Tibial artery (tissue), 4 donors: ENCODE measurements around the gene SOBP.
A peak's percentile ranks its signal among the peaks of the same experiment; 100 is the strongest.
"Not testable (repeated sequence)": the region's sequence is repeated elsewhere in the genome, so short reads cannot be mapped to it uniquely, and the experiment has no call there.

ENCODE experiments used
- DNase-seq, 2 donors: peaks; one replicate each; pipeline ENCODE4 v3.0.0-alpha.2; 2019
- H3K27ac ChIP-seq, 2 donors: fragments of 200-600 bp; sonication (generic) in 1 of 2; 1 replicate in 1 of 2; 2 replicates in 1 of 2; pipeline ENCODE4 v1.5.1; 2018 to 2019; ENCODE audit warnings: mild to moderate bottlenecking in 1 of 2
- H3K27me3 ChIP-seq, 2 donors: fragments of 200-600 bp; sonication (generic) in 1 of 2; one replicate each; pipeline versions ENCODE4 v1.5.1 to v1.6.0; 2016 to 2019
- H3K36me3 ChIP-seq, 3 donors: fragments of 200-600 bp; sonication (generic) in 2 of 3; one replicate each; pipeline ENCODE4 v1.5.1; 2016 to 2019; ENCODE audit warnings: mild to moderate bottlenecking in 2 of 3
- H3K4me1 ChIP-seq, 4 donors: fragments of 200-600 bp; sonication (generic) in 2 of 4; 1 replicate in 3 of 4; 2 replicates in 1 of 4; pipeline ENCODE4 v1.5.1; 2016 to 2019
- H3K4me3 ChIP-seq, 2 donors: fragments of 200-600 bp; sonication (generic) in 1 of 2; 1 replicate in 1 of 2; 2 replicates in 1 of 2; pipeline ENCODE4 v1.5.1; 2018 to 2019; ENCODE audit warnings: mild to moderate bottlenecking in 2 of 2
- H3K9me3 ChIP-seq, 3 donors: fragments of 200-600 bp; sonication (generic) in 1 of 3; one replicate each; pipeline ENCODE4 v1.5.1; 2016 to 2019
- intact Hi-C: fragments of 100-400 bp; cut with DNase I; formaldehyde crosslinking; loops from one replicate; pipeline ENCODE4 v1.15.0; 2023; ENCODE audit warnings: low total_unique reads
- TF ChIP-seq, protein P1 (sequence below), 2 experiments: fragments of 200-600 bp in 1 of 2; fragments of 450-650 bp in 1 of 2; IDR thresholded peaks; one replicate each; pipeline ENCODE4 v1.5.1; 2017 to 2019; ENCODE audit warnings: antibody characterized with exemption in 2 of 2, mild to moderate bottlenecking in 1 of 2, moderate library complexity in 1 of 2

SOBP gene

DNA sequence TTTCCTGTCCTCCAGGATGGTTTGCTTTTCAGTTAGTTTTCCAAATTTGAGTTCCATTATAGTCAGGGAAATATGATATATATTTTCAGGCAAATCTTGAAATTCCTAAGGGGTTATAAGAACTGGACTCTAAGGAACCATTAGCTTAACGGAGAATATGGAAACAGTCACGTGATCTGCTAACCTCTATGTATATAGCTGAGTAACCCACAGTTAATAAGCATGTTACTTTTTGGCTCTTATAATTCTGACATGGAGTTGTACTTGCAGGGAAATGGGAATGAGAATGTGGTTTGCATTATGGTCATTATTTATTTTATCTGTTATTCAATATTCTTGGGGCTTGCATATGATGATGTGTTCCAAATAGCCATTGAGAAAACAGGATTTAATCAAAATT lies 23.3 kb downstream of the SOBP start:
- Histone ChIP-seq H3K27me3 (no peaks in the 10 kb centered on the region), H3K9me3 (peaks cover 0 to 10% (median 0%) of the 10 kb centered on the region in 3 donors), H3K36me3 (peaks cover 0 to 12% (median 12%) of the 10 kb centered on the region in 3 donors), H3K4me1 (peaks cover 0 to 35% (median 13%) of the 10 kb centered on the region in 4 donors), H3K4me3 (no peak overlapping the region), H3K27ac (peak overlapping the region in 1 of 2 donors; percentile 64)
- intact Hi-C loops = no loop called here
- TF ChIP-seq, protein P1, sequence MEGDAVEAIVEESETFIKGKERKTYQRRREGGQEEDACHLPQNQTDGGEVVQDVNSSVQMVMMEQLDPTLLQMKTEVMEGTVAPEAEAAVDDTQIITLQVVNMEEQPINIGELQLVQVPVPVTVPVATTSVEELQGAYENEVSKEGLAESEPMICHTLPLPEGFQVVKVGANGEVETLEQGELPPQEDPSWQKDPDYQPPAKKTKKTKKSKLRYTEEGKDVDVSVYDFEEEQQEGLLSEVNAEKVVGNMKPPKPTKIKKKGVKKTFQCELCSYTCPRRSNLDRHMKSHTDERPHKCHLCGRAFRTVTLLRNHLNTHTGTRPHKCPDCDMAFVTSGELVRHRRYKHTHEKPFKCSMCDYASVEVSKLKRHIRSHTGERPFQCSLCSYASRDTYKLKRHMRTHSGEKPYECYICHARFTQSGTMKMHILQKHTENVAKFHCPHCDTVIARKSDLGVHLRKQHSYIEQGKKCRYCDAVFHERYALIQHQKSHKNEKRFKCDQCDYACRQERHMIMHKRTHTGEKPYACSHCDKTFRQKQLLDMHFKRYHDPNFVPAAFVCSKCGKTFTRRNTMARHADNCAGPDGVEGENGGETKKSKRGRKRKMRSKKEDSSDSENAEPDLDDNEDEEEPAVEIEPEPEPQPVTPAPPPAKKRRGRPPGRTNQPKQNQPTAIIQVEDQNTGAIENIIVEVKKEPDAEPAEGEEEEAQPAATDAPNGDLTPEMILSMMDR (IDR thresholded peaks at IDR 0.05) = no peak
- no peak for DNase-seq

DNA sequence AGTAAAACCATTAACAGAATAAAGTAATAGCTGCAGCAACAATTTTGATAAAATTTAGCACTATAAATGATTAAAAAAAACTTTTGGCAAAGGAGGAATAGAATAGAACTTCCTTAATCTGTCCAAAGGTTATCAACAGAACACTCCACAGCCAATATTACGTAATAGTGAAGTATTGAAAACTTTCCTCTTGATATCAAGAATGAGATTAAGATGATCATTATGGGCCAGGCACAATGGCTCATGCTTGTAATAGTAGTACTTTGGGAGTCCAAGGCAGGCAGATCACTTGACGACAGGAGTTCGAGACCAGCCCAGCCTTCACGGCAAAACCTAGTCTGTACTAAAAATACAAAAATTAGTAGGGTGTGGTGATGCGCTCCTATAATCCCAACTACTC lies 26.0 kb downstream of the SOBP start:
- no peaks in the 10 kb centered on the region for H3K27me3 ChIP-seq
- TF ChIP-seq, protein P1 (IDR thresholded peaks at IDR 0.05) = no peak
- no peak overlapping the region for H3K27ac ChIP-seq
- no peak overlapping the region for H3K4me3 ChIP-seq
- H3K36me3 ChIP-seq = peaks cover 0 to 12% (median 12%) of the 10 kb centered on the region in 3 donors
- DNase-seq = no peak
- H3K9me3 ChIP-seq = peaks cover 0 to 10% (median 0%) of the 10 kb centered on the region in 3 donors
- intact Hi-C loops = no loop called here
- H3K4me1 ChIP-seq = peaks cover 0 to 19% (median 6%) of the 10 kb centered on the region in 4 donors

DNA sequence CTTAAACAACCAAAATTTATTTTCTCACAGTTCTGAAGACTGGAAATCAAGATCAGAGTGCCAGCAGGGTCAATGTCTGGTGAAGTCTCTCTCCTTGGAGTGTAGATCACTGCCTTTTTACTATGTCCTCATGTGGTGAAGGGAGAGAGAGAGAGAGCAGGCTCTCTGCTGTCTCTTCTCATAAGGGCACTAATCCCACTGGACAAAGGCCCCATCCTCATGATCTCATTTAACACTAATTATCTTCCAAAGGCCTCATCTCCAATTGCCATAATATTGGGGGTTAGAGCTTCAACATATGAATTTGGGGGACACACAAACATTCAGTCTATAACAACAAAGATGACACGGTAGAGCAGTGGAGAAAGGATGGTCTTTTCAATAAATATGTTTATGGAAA lies 27.4 kb downstream of the SOBP start:
- peaks cover 0 to 10% (median 0%) of the 10 kb centered on the region in 3 donors for H3K9me3 ChIP-seq
- H3K27ac ChIP-seq = no peak overlapping the region
- peaks cover 0 to 12% (median 12%) of the 10 kb centered on the region in 3 donors for H3K36me3 ChIP-seq
- no peaks in the 10 kb centered on the region for H3K27me3 ChIP-seq
- intact Hi-C loops = no loop called here
- TF ChIP-seq, protein P1 (IDR thresholded peaks at IDR 0.05) = no peak
- H3K4me3 ChIP-seq = no peak overlapping the region
- DNase-seq = no peak
- H3K4me1 ChIP-seq = peaks cover 0 to 6% (median 0%) of the 10 kb centered on the region in 4 donors

DNA sequence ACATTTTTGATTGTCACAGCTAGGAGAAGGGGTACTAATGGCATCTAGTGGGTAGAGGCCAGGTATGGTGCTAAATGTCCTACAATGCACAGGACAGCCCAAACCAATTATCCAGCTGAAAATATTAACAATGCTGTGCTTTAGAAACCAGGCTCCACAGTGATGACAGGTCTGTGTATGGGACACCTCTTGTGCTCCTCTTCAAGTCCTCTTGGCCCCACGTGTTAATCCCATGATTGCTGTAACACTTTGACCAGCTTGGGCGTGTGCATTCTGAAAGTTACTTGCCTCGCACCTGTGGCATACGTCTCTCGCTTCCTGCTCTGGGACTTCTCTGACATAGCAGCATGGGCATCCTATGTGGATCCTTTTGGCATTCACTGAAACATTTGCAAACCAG lies 29.3 kb downstream of the SOBP start:
- H3K27me3 ChIP-seq, H3K27ac ChIP-seq, DNase-seq, H3K4me3 ChIP-seq, intact Hi-C loops, H3K9me3 ChIP-seq: not testable (repeated sequence)
- H3K4me1 ChIP-seq = peaks cover 0 to 12% (median 6%) of the 10 kb centered on the region in 4 donors
- peaks cover 0 to 12% (median 12%) of the 10 kb centered on the region in 3 donors for H3K36me3 ChIP-seq

DNA sequence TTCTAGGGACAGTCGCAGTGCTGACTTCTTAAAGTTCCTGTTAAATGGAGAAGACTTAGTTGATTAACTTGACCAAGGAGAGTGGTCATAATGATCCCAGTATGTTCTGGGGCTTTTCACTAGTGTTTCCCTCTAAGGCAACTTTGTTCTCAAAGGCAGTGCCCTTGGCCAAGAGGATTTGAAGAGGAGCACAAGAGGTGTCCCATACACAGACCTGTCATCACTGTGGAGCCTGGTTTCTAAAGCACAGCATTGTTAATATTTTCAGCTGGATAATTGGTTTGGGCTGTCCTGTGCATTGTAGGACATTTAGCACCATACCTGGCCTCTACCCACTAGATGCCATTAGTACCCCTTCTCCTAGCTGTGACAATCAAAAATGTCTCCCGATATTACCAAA lies 30.8 kb downstream of the SOBP start:
- peaks cover 0 to 12% (median 1%) of the 10 kb centered on the region in 3 donors for H3K36me3 ChIP-seq
- intact Hi-C loops, DNase-seq, H3K9me3 ChIP-seq, H3K27me3 ChIP-seq, H3K27ac ChIP-seq, H3K4me3 ChIP-seq: not testable (repeated sequence)
- H3K4me1 ChIP-seq = peaks cover 0 to 12% (median 6%) of the 10 kb centered on the region in 4 donors

DNA sequence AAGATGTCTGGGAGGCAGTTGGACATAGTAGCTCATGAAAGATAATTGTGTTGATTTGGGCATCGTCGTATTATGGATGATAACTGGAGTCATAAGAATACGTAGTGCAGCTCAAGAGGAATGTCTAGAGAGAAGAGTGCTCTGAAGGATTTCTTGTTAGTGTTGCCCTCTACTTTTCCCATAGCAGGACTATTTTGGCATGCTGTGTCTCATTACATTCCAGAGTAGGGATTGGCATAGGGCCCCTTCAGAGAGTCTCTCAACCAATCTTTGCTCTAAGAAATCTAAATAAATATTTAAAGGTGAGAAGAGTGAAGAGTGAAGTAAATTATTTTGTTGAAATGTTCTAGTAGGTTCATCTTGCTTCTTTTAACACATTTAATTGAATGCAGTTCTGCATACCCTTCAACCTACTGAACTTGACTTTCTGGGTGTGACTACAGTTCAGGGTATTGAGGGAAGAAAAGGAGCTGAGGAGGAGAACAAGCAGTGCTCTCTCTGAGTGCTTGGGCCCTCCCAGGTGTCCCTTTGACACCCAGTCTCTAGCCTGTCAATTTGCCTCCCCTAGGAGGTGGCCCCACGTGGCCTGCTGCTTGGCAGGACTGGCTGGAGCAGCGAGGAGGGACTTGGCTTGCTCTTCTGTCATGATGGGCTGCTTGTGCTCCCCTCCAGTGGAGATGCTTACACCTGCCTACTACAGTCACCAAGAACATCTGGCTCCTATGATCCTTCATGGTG lies 33.3 kb downstream of the SOBP start:
- DNase-seq = no peak
- H3K36me3 ChIP-seq = no peaks in the 10 kb centered on the region
- no peaks in the 10 kb centered on the region for H3K27me3 ChIP-seq
- no peaks in the 10 kb centered on the region for H3K9me3 ChIP-seq
- peaks cover 0 to 12% (median 6%) of the 10 kb centered on the region in 4 donors for H3K4me1 ChIP-seq
- TF ChIP-seq, protein P1 (IDR thresholded peaks at IDR 0.05) = no peak
- intact Hi-C loops = no loop called here
- peak overlapping the region; percentile 0 to 6 for H3K27ac ChIP-seq
- no peak overlapping the region for H3K4me3 ChIP-seq
